ENCODE measurements around the gene ARHGEF5.

Gene ARHGEF5

GRCh38 chr7:144398291-144398690 is 43.1 kb downstream of the ARHGEF5 start:
- Histone ChIP-seq H3K27ac (ENCODE audit: low read depth, low read length) (no peak overlapping the region), H3K4me3 (ENCODE audit: insufficient read depth, low read length, poor library complexity, severe bottlenecking) (no peak overlapping the region), H3K36me3 (ENCODE audit: low read length) (no peaks in the 10 kb centered on the region), H4K20me1 (ENCODE audit: low read depth, low read length) (no peaks in the 10 kb centered on the region), H2AFZ (ENCODE audit: low read depth, low read length, severe bottlenecking) (no peak overlapping the region), H3K9me2 (replicated peaks; ENCODE audit: insufficient read depth, low read length) (no peaks in the 10 kb centered on the region), H3K79me2 (ENCODE audit: insufficient read depth, low read length) (no peaks in the 10 kb centered on the region), H3K9ac (ENCODE audit: low read length) (no peak overlapping the region), H3K4me2 (ENCODE audit: low read depth, low read length, poor library complexity, severe bottlenecking) (no peak overlapping the region), H3F3A (ENCODE audit: insufficient read depth) (no peaks in the 10 kb centered on the region), H3K27me3 (ENCODE audit: low read length) (no peaks in the 10 kb centered on the region), H3K9me3 (ENCODE audit: insufficient read depth, low read length) (no peaks in the 10 kb centered on the region)
- TF ChIP-seq EZH2phosphoT487 (conservative IDR thresholded peaks at IDR 0.05; ENCODE audit: low read length), result no peak

- Histone ChIP-seq H3K4me3 (ENCODE audit: insufficient read depth, low read length, poor library complexity, severe bottlenecking) (no peak overlapping the region), H3K9me2 (replicated peaks; ENCODE audit: insufficient read depth, low read length) (no peaks in the 10 kb centered on the region), H3K79me2 (ENCODE audit: insufficient read depth, low read length) (no peaks in the 10 kb centered on the region), H3F3A (ENCODE audit: insufficient read depth) (no peaks in the 10 kb centered on the region), H3K27me3 (ENCODE audit: low read length) (no peaks in the 10 kb centered on the region), H2AFZ (ENCODE audit: low read depth, low read length, severe bottlenecking) (no peak overlapping the region), H4K20me1 (ENCODE audit: low read depth, low read length) (no peaks in the 10 kb centered on the region), H3K4me2 (ENCODE audit: low read depth, low read length, poor library complexity, severe bottlenecking) (no peak overlapping the region), H3K27ac (ENCODE audit: low read depth, low read length) (no peak overlapping the region), H3K36me3 (ENCODE audit: low read length) (no peaks in the 10 kb centered on the region), H3K9me3 (ENCODE audit: insufficient read depth, low read length) (no peaks in the 10 kb centered on the region), H3K9ac (ENCODE audit: low read length) (no peak overlapping the region)
- no peak for TF ChIP-seq EZH2phosphoT487 (conservative IDR thresholded peaks at IDR 0.05; ENCODE audit: low read length)
- TF ChIP-seq CTCF (IDR thresholded peaks at IDR 0.05; ENCODE audit: insufficient read depth, low read length, poor library complexity, severe bottlenecking), result no peak
These were observed 43.7 kb downstream of the ARHGEF5 start for GRCh38 chr7:144398911-144399310.

GRCh38 chr7:144399946-144400345 is 44.7 kb downstream of the ARHGEF5 start:
- Histone ChIP-seq H3K9me3 (ENCODE audit: insufficient read depth, low read length) (no peaks in the 10 kb centered on the region), H3K27me3 (ENCODE audit: low read length) (no peaks in the 10 kb centered on the region), H3K79me2 (ENCODE audit: insufficient read depth, low read length) (no peaks in the 10 kb centered on the region), H3K27ac (ENCODE audit: low read depth, low read length) (no peak overlapping the region), H4K20me1 (ENCODE audit: low read depth, low read length) (no peaks in the 10 kb centered on the region), H3K36me3 (ENCODE audit: low read length) (no peaks in the 10 kb centered on the region), H2AFZ (ENCODE audit: low read depth, low read length, severe bottlenecking) (no peak overlapping the region), H3K9ac (ENCODE audit: low read length) (no peak overlapping the region), H3F3A (ENCODE audit: insufficient read depth) (no peaks in the 10 kb centered on the region), H3K4me2 (ENCODE audit: low read depth, low read length, poor library complexity, severe bottlenecking) (no peak overlapping the region), H3K4me3 (ENCODE audit: insufficient read depth, low read length, poor library complexity, severe bottlenecking) (no peak overlapping the region), H3K9me2 (replicated peaks; ENCODE audit: insufficient read depth, low read length) (no peaks in the 10 kb centered on the region)
- TF ChIP-seq CTCF (IDR thresholded peaks at IDR 0.05; ENCODE audit: insufficient read depth, low read length, poor library complexity, severe bottlenecking), result no peak
- TF ChIP-seq EZH2phosphoT487 (conservative IDR thresholded peaks at IDR 0.05; ENCODE audit: low read length), result no peak

GRCh38 chr7:144401490-144401889 is 46.3 kb downstream of the ARHGEF5 start:
- Histone ChIP-seq H3F3A (ENCODE audit: insufficient read depth) (no peaks in the 10 kb centered on the region), H3K9me3 (ENCODE audit: insufficient read depth, low read length) (no peaks in the 10 kb centered on the region), H4K20me1 (ENCODE audit: low read depth, low read length) (no peaks in the 10 kb centered on the region), H3K4me2 (ENCODE audit: low read depth, low read length, poor library complexity, severe bottlenecking) (no peak overlapping the region), H3K36me3 (ENCODE audit: low read length) (no peaks in the 10 kb centered on the region), H3K27me3 (ENCODE audit: low read length) (no peaks in the 10 kb centered on the region), H3K9me2 (replicated peaks; ENCODE audit: insufficient read depth, low read length) (no peaks in the 10 kb centered on the region), H3K27ac (ENCODE audit: low read depth, low read length) (no peak overlapping the region), H3K79me2 (ENCODE audit: insufficient read depth, low read length) (no peaks in the 10 kb centered on the region), H3K4me3 (ENCODE audit: insufficient read depth, low read length, poor library complexity, severe bottlenecking) (no peak overlapping the region), H3K9ac (ENCODE audit: low read length) (no peak overlapping the region), H2AFZ (ENCODE audit: low read depth, low read length, severe bottlenecking) (no peak overlapping the region)
- TF ChIP-seq EZH2phosphoT487 (conservative IDR thresholded peaks at IDR 0.05; ENCODE audit: low read length) (no peak), CTCF (IDR thresholded peaks at IDR 0.05; ENCODE audit: insufficient read depth, low read length, poor library complexity, severe bottlenecking) (no peak)

All from SU-DHL-6 (cell line).